Stromal cell of bone marrow (primary cell): ENCODE measurements around the gene JAG2.

ENCODE experiments used
- DNase-seq: peaks from one replicate; pipeline ENCODE4 v3.0.0-alpha.2; 2012; ENCODE audit warnings: low read depth

JAG2 gene

DNA sequence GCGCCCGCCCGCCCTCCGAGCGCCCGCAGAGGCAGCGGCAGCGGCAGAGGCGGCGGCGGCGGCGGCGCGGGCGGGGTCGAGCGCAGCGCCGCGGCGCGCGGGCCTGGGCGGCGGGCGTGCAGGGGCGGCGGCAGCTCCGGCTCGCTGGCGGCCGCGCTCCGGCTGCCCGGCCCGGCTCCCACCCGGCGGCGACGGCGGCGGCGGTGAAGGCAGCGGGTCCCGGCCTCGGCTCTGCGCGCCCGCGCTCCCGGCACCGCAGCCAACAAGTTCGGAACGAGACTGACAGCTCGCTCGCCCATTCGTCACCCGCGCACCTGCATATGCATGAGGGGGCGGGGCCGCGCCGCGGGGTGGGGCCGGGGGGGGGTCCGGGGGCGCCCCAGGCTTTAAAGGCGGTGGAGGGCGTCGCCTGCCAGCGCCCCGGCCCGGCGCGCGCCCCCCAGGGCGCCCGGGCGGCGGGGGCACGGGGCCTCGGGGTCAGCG, at the start of gene JAG2:
Gene JAG2, minus strand, starts transcription at position 281 of the 483 bp plus-strand sequence. CDS start 356 bp downstream, outside the sequence.
- no peak for DNase-seq

DNA sequence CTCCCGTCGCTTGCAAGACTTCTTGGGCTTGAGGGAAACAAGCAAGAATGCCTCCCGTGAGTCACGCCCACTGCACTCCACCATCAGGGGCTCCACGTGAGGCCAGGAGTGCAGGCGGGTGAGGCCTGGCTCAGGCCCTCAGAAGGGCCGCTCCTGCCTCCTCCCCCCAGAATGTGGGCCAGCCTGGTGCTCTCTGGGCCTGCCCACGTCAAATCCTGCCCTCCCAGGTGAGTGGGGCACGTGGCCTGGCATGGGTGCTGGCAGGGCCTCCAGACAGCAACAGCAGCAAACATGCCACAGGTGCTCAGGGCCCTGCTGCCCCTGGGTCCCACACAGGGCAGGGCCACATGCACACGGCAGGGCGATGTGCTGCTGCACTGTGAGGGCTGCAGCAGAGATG, 49.2 kb upstream of the JAG2 start:
- no peak for DNase-seq

- no peak for DNase-seq
These were observed 48.1 kb upstream of the JAG2 start for GRCh38 chr14:105216490-105217247.

DNA sequence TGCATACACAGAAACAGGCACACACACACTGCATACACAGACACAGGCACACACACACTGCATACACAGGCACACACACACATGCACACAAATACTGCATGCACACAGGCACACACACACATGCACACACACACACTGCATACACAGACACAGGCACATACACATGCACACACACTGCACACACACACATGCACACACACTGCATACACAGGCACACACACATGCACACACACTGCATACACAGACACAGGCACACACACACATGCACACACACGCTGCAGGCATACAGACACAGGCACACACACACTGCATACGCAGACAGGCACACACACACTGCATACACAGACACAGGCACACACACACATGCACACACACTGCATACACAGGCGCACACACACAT, 47.0 kb upstream of the JAG2 start:
- DNase-seq: no peak

- no peak for DNase-seq
These were observed 45.8 kb upstream of the JAG2 start for GRCh38 chr14:105214324-105214915.

GRCh38 chr14:105213361-105213760, 44.8 kb upstream of the JAG2 start:
- no peak for DNase-seq

DNA sequence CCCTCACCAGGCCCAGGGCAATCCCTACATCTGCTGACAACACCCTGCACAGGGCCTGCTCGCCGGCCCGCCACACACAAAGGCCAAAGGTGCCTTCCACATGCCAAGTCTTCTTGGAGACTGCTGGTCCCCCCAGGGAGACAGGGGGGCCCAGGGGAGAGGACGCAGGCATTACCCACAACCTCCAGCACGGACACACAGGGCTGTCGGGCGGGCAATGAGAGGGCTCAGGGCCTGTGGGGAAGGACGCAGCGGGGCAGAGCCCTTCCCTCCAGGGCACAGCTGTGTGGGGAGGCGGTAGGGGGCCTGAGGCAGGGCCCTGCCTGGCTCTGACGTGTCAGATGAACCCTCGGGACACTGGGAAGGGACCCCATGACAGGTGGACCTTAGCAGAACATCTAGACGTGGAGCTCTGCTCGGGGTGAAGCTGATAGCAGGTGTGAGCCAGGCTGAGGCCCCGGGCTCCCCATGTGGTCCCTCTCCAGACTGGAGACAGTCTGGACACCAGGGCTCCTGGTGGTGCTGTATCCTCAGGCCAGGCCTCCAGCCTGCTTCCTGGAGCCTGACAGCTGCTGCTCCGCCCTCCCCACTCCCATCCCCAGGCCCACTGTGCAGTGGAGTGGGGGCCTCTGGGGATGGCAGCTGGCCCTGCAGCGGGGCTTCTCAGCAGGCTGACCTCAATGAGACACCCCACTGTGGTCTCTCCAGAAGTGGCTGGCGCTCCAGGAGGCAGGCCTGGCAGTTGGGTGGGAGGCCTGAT, 44.1 kb upstream of the JAG2 start:
- no peak for DNase-seq

DNA sequence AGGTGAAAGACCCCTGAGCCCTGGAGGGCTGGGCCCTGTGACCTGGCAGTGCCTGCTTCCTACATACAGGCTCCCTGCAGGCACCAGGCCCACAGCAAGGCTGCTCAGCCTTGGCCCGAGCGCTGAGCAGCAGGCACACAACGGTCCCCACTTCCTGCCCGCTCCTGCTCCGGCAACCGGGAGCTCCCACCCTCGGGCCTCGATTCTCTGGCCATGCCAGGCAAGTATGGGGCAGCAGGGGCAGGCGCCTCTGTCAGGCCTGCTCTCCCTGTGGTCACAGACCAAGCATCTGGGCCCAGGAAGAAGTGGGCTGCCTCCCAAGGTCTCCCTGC, 43.1 kb upstream of the JAG2 start:
- DNase-seq: no peak

- no peak for DNase-seq
These were observed 42.6 kb upstream of the JAG2 start for GRCh38 chr14:105211086-105211757.

- no peak for DNase-seq
These were observed 41.9 kb upstream of the JAG2 start for GRCh38 chr14:105210266-105211025.

DNA sequence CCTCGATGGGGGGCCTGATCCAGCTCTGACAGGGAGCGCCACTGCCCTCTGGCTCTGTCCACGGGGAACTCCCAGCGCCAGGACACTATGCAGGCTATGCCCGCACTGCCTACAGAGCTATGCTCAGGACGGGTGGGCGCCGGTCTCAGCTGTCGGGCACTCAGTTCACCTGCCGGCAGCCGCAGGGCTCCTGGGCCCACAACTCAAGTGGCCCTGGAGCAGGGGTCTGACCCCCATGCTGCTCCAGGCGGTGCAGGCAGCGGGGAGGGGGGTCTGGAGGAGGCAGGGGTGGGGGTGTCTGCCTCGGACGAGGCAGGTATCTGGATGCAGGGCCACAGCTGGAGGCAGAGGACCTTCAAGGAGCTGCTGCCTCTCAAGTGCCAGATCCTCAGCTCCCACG, 41.1 kb upstream of the JAG2 start:
- DNase-seq: no peak

DNA sequence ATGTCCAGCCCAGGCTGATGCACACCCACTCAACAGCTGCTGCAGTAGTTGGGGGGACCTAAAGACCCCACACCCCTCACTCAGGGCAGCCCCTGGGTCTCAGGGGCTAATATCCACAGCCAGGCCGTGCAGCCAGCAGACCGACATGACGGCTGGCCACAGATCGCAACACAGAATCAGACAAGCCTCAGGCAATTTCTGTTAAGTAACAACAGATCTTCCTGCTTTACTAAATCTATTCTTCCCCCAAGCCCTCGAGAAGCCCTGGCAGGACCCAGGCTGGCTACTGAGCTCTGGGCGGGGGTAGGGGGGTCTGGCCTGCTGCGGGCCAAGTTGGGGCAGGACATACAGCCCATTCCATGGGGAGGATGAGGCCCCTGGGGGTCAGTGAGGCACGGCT, 40.5 kb upstream of the JAG2 start:
- DNase-seq: no peak

GRCh38 chr14:105208738-105209075, 40.1 kb upstream of the JAG2 start:
- DNase-seq: no peak

GRCh38 chr14:105207996-105208737, 39.6 kb upstream of the JAG2 start:
- DNase-seq: no peak

- DNase-seq: no peak
These were observed 38.9 kb upstream of the JAG2 start for GRCh38 chr14:105207460-105207901.

DNA sequence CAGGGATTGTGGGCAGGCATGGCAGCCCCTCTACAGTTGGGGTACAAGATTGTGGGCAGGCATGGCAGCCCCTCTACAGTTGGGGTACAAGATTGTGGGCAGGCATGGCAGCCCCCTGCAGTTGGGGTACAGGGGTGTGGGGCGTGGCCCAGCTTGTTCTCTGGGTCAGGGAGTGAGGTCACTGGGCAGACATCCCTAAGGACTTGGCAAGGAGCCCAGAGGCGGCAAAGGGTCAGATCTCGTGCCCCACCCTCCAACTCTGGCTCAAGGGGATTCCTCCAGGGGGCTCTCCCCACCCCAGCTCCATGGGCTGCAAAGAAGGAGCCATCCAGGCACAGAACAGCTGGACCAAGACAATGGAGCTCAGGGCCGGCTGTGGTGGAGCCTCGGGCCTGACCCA, 38.3 kb upstream of the JAG2 start:
- DNase-seq: no peak

- DNase-seq: no peak
These were observed 37.2 kb upstream of the JAG2 start for GRCh38 chr14:105205673-105206208.

GRCh38 chr14:105204931-105205672, 36.5 kb upstream of the JAG2 start:
- no peak for DNase-seq

- no peak for DNase-seq
These were observed 35.8 kb upstream of the JAG2 start for GRCh38 chr14:105204206-105204930.
